NB4 (cell line): Measurements from ENCODE around the gene ELFN2.
A peak's percentile ranks its signal among the peaks of the same experiment; 100 is the strongest.

ENCODE experiments used
- DNase-seq: peaks from one replicate; pipeline ENCODE4 v3.0.0; 2010; ENCODE audit warnings: low read depth
- H3K4me3 ChIP-seq: one replicate; pipeline ENCODE4 v1.5.1; 2011; ENCODE audit warnings: mild to moderate bottlenecking, low read depth, low read length, moderate library complexity
- MYC ChIP-seq: IDR thresholded peaks from 2 replicates; pipeline ENCODE4 v1.6.1; 2011; ENCODE audit warnings: low read depth, low read length
- POLR2A ChIP-seq: IDR thresholded peaks from 2 replicates; pipeline ENCODE4 v1.6.1; 2011; ENCODE audit warnings: mild to moderate bottlenecking; ENCODE audit not compliant: insufficient read length; ENCODE audit errors: extremely low read depth
- TF ChIP-seq, protein P1 (sequence below): IDR thresholded peaks from one replicate; pipeline ENCODE4 v1.5.1; 2012; ENCODE audit warnings: low read depth, low read length
- TF ChIP-seq, protein P2 (sequence below): IDR thresholded peaks from 2 replicates; pipeline ENCODE4 v1.6.1; 2011; ENCODE audit warnings: low read depth, low read length

Gene ELFN2

DNA sequence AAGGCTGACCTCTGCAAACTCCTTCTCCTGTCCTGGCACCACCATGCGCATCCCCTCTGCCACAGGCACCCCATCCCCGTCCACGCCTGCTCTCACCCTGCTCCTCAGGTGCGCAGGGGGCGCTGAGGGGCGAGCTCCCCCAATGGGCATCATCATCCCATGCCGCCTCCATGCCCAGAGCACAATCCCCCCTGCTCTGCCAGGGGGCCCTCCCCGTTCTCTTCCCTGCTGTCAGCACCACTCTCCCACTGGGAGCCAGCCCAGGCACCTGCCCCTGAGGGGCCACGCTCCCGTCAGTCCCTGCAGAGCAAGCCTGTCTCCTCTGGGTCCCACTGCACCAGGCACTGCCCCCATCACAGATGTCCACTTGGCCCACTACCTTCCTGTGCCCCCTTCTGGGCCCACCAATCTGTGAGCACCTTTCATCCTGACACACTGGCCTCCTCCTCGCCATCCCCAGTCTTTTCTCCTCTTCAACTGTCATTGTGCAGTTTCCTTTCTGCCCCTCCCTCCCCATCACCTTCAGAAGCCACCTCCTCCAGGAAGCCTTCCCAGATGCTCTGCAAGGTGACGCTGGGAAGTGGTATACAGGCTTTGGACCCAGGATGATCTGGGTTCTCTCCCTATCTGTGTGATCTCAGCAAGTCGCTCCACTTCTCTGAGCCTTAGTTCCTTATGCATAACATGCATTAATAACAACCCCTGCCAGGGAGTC, 82.4 kb downstream of the ELFN2 start:
- H3K4me3 ChIP-seq = no peak overlapping the region
- no peak for TF ChIP-seq MYC

DNA sequence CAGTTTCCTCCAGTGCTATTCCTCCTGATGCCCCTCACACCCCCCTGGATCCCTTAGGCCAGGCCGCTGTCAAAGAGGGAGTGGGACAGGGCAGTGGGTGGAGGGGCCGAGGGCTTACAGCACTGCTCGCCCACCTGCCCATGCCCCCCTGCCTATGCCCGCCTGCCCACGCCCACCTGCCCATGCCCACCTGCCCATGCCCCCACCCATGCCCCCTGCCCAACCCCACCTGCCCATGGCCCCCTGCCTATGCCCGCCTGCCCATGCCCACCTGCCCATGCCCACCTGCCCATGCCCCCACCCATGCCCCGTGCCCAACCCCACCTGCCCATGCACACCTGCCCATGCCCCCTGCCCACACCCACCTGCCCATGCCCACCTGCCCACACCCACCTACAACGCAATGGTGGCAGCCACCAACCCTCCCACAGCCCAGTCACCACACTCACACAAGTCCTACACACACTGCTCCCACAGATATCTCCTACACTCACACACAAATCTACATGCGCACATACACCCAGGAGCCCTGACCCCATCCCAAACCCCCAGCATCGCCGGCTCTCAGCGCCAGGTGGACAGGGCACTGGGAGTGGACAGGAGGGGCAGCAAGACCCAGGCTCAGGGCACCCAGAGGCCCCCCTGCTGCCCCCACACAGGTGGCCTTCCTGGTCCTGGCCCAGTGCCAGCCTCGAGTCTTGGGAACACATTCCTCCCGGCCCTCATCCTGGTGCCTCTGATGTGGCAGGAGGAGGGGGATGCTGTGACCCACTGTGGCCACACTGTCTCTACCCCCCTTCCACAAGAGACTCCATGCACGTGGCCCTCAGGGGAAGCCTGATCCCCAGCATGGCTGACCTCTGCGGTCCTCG, 83.2 kb downstream of the ELFN2 start:
- DNase-seq = no peak
- no peak overlapping the region for H3K4me3 ChIP-seq
- TF ChIP-seq, protein P1, sequence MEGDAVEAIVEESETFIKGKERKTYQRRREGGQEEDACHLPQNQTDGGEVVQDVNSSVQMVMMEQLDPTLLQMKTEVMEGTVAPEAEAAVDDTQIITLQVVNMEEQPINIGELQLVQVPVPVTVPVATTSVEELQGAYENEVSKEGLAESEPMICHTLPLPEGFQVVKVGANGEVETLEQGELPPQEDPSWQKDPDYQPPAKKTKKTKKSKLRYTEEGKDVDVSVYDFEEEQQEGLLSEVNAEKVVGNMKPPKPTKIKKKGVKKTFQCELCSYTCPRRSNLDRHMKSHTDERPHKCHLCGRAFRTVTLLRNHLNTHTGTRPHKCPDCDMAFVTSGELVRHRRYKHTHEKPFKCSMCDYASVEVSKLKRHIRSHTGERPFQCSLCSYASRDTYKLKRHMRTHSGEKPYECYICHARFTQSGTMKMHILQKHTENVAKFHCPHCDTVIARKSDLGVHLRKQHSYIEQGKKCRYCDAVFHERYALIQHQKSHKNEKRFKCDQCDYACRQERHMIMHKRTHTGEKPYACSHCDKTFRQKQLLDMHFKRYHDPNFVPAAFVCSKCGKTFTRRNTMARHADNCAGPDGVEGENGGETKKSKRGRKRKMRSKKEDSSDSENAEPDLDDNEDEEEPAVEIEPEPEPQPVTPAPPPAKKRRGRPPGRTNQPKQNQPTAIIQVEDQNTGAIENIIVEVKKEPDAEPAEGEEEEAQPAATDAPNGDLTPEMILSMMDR = no peak
- TF ChIP-seq POLR2A = no peak
- TF ChIP-seq, protein P2, sequence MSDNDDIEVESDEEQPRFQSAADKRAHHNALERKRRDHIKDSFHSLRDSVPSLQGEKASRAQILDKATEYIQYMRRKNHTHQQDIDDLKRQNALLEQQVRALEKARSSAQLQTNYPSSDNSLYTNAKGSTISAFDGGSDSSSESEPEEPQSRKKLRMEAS = no peak
- no peak for TF ChIP-seq MYC

More for the DNA sequence above, 82.4 kb downstream of the ELFN2 start:
- DNase-seq = no peak

DNA sequence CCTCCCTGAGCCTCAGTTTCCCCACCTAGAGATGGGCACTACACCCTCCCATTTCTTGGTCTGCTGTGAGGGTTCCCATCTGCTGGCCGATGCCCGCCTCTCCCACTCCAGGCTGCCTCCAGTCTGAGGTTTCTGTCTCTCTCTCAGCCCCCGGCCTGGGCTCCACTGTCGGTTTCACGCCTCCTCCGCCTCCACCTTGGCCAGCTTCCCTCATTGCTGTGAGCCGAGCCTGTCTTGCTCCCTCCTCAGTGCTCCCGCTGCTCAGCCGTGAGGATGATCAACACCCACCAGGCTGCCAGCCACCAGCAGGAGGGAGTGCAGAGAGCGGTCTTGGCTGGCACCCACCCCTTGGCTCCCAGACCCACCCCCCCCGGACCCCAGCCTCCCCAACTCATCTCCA, 83.9 kb downstream of the ELFN2 start:
- TF ChIP-seq, protein P1 = no peak
- TF ChIP-seq MYC (no peak), POLR2A (no peak)
- TF ChIP-seq, protein P2 = no peak
- peak; percentile 19 for DNase-seq
- no peak overlapping the region for H3K4me3 ChIP-seq

GRCh38 chr22:37342065-37342464, 85.2 kb downstream of the ELFN2 start:
- TF ChIP-seq, protein P2 = no peak
- TF ChIP-seq, protein P1 = no peak
- TF ChIP-seq POLR2A (no peak), MYC (no peak)
- H3K4me3 ChIP-seq = no peak overlapping the region

GRCh38 chr22:37340331-37341262, 86.7 kb downstream of the ELFN2 start:
- DNase-seq = no peak
- TF ChIP-seq POLR2A (no peak), MYC (no peak)
- TF ChIP-seq, protein P2 = no peak

More at GRCh38 chr22:37342065-37342464, 85.2 kb downstream of the ELFN2 start:
- DNase-seq = no peak

DNA sequence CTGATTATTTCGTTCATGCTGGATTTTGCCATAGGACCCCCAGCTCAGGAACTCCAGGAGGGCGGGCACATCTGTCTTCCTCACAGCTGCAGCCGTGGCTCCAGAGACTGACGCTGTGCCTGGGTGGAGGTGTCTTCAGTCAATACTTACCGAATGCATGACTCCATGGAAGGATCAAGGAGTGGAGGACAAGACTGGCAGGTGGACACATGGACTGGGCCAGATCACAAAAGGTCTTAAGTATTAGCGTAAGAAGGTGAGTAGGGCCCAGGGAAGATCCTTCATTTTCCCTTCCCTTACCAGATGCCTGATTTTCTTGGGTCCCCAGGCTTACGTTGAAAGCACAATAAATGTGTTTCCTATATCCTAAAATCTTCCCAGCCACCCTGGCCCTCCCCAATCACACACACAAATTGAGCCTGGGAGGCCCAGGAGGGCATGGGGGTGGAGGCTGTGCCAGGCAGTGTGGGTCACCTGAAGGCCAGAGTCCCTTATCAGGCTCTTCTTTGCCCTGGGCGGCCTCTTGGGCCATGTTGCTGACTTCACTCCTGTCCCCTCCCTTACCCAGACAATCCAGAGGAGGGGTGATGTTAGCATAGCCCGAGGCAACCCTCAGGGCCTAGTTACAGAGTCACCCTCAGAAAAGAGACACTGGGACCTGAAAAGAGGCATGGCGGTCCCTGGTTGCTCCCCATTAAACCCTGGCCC, 88.6 kb downstream of the ELFN2 start:
- DNase-seq = no peak
- TF ChIP-seq MYC (no peak), POLR2A (no peak)
- TF ChIP-seq, protein P1 = no peak
- TF ChIP-seq, protein P2 = no peak
- H3K4me3 ChIP-seq = no peak overlapping the region

More at GRCh38 chr22:37340331-37341262, 86.7 kb downstream of the ELFN2 start:
- no peak overlapping the region for H3K4me3 ChIP-seq
